HCT116 (cell line): ENCODE measurements around the gene VWA3B. TPM values are rescaled to one million over a fixed set of nuclear protein-coding genes. Genes with fewer than 3 reads are reported as not detected.

Experiments
- ATAC-seq: fragments of 200-7000 bp; cut with Tn5 transposase; 2 replicates; pipeline ENCODE4 v1.9.1; 2020; ENCODE audit warnings: mild to moderate bottlenecking, moderate library complexity
- BruUV-seq: library from RNA; stranded (reverse); fragments of 400-500 nt; replicated peaks from 2 replicates; lab custom pipeline; 2021; lab: Mats Ljungman, UMichigan
- CTCF ChIA-PET: fragments of 300-600 bp; sonication (Branson Sonifier 250); formaldehyde crosslinking; loops from one replicate; lab custom pipeline; 2021; ENCODE audit warnings: antibody characterized with exemption; lab: Charles Lee
- POLR2A ChIA-PET: fragments of 300-600, 350-600 bp; sonication (Branson Sonifier 250); formaldehyde crosslinking; loops from one replicate; lab custom pipeline; 2021; ENCODE audit warnings: antibody characterized with exemption; lab: Charles Lee
- RAD21 ChIA-PET, 2 experiments: fragments of 300-600 bp; sonication (Branson Sonifier 250); formaldehyde crosslinking; loops; one replicate each; lab custom pipeline; 2023; ENCODE audit warnings: low total read pairs in 2 of 2; ENCODE audit not compliant: uncharacterized antibody in 2 of 2, unreplicated experiment in 2 of 2, low non-redundant PET in 1 of 2; lab: Charles Lee
- DNase-seq: peaks from one replicate; pipeline ENCODE4 v3.0.0-alpha.2; 2010; ENCODE audit warnings: low read depth, low spot score
- H2AFZ ChIP-seq: fragments of 200-600 bp; shearing (Covaris generic), sonication (generic); 2 replicates; pipeline ENCODE4 v1.6.1; 2017; ENCODE audit warnings: low read depth, mixed run types, mixed read lengths, antibody characterized with exemption, low read length; ENCODE audit not compliant: poor library complexity, severe bottlenecking
- H3K27ac ChIP-seq: 2 replicates; pipeline ENCODE4 v1.5.1; 2012; ENCODE audit warnings: low read depth, low read length
- H3K27me3 ChIP-seq: fragments of 200-600 bp; sonication (generic); 2 replicates; pipeline ENCODE4 v1.6.1; 2016; ENCODE audit warnings: mixed run types, low read length, mixed read lengths; ENCODE audit not compliant: insufficient read depth
- H3K36me3 ChIP-seq, 2 experiments: fragments of 200-500 bp in 1 of 2; fragments of 200-600 bp in 1 of 2; sonication (Bioruptor generic) in 1 of 2; sonication (generic) in 1 of 2; 2 replicates each; pipeline versions ENCODE4 v1.5.1 to v1.6.1; 2014 to 2016; ENCODE audit warnings: low read length in 2 of 2, inconsistent platforms in 1 of 2, mixed read lengths in 1 of 2, mixed run types in 1 of 2; ENCODE audit not compliant: insufficient read depth in 2 of 2, control insufficient read depth in 1 of 2
- H3K4me1 ChIP-seq, 2 experiments: fragments of 200-600 bp in 1 of 2; sonication (generic) in 1 of 2; 2 replicates each; pipeline versions ENCODE4 v1.5.1 to v1.6.1; 2012 to 2017; ENCODE audit warnings: low read length in 2 of 2, inconsistent platforms in 1 of 2, mild to moderate bottlenecking in 1 of 2, mixed read lengths in 1 of 2, mixed run types in 1 of 2, moderate library complexity in 1 of 2; ENCODE audit not compliant: insufficient read depth in 2 of 2, control insufficient read depth in 1 of 2
- H3K4me2 ChIP-seq: fragments of 200-600 bp; sonication (generic); 2 replicates; pipeline ENCODE4 v1.6.1; 2017; ENCODE audit warnings: mixed run types, low read length, mixed read lengths
- H3K4me3 ChIP-seq, 2 experiments: fragments of 200-600 bp in 1 of 2; sonication (generic) in 1 of 2; replicated peaks in 1 of 2; 2 replicates each; pipeline ENCODE4 v1.5.1; 2011 to 2016; ENCODE audit warnings: low read length in 2 of 2, control low read depth in 1 of 2, low read depth in 1 of 2, mild to moderate bottlenecking in 1 of 2, mixed read lengths in 1 of 2, mixed run types in 1 of 2
- H3K79me2 ChIP-seq: fragments of 200-600 bp; sonication (generic); 2 replicates; pipeline ENCODE4 v1.6.1; 2017; ENCODE audit warnings: mild to moderate bottlenecking, mixed run types, low read length, moderate library complexity, mixed read lengths; ENCODE audit not compliant: insufficient read depth
- H3K9ac ChIP-seq: fragments of 200-600 bp; sonication (generic); 2 replicates; pipeline ENCODE4 v1.6.1; 2016; ENCODE audit warnings: low read length, mixed read lengths
- H3K9me2 ChIP-seq: fragments of 200-600 bp; sonication (generic), shearing (Covaris generic); 2 replicates; pipeline ENCODE4 v1.6.1; 2017; ENCODE audit warnings: mixed run types, mild to moderate bottlenecking, moderate library complexity; ENCODE audit not compliant: insufficient read depth
- H3K9me3 ChIP-seq, 2 experiments: fragments of 200-500 bp in 1 of 2; fragments of 200-600 bp in 1 of 2; sonication (Bioruptor generic) in 1 of 2; sonication (generic) in 1 of 2; 2 replicates each; pipeline ENCODE4 v1.6.1; 2014 to 2017; ENCODE audit warnings: low read length in 2 of 2, mixed read lengths in 2 of 2, inconsistent platforms in 1 of 2, low read depth in 1 of 2, mild to moderate bottlenecking in 1 of 2, mixed run types in 1 of 2, moderate library complexity in 1 of 2; ENCODE audit not compliant: control insufficient read depth in 1 of 2, insufficient read depth in 1 of 2
- H4K20me1 ChIP-seq: fragments of 200-600 bp; sonication (generic), shearing (Covaris generic); 2 replicates; pipeline ENCODE4 v1.6.1; 2017; ENCODE audit warnings: mixed run types, mild to moderate bottlenecking, moderate library complexity; ENCODE audit not compliant: insufficient read depth
- ATF3 ChIP-seq: IDR thresholded peaks from 2 replicates; pipeline ENCODE4 v1.6.1; 2012
- CBX3 ChIP-seq: IDR thresholded peaks from 2 replicates; pipeline ENCODE4 v1.6.1; 2012; ENCODE audit warnings: low read depth
- CEBPB ChIP-seq: IDR thresholded peaks from 2 replicates; pipeline ENCODE4 v1.6.1; 2012; ENCODE audit warnings: low read depth
- EGR1 ChIP-seq: IDR thresholded peaks from 2 replicates; pipeline ENCODE4 v1.6.1; 2012; ENCODE audit warnings: low read depth
- EZH2 ChIP-seq: fragments of 200-600 bp; sonication (generic); IDR thresholded peaks from 2 replicates; pipeline ENCODE4 v1.6.1; 2017; ENCODE audit warnings: antibody characterized with exemption, mixed run types
- FOSL1 ChIP-seq: IDR thresholded peaks from 2 replicates; pipeline ENCODE4 v1.6.1; 2012; ENCODE audit warnings: low read depth
- JUND ChIP-seq: IDR thresholded peaks from 2 replicates; pipeline ENCODE4 v1.6.1; 2012
- MAX ChIP-seq: IDR thresholded peaks from 2 replicates; pipeline ENCODE4 v1.6.1; 2012
- POLR2AphosphoS5 ChIP-seq: IDR thresholded peaks from 2 replicates; pipeline ENCODE4 v1.6.1; 2011; ENCODE audit warnings: mild to moderate bottlenecking, low read depth, low read length, moderate library complexity
- RAD21 ChIP-seq: IDR thresholded peaks from 2 replicates; pipeline ENCODE4 v1.6.1; 2012; ENCODE audit warnings: low read depth, mild to moderate bottlenecking
- REST ChIP-seq: IDR thresholded peaks from 2 replicates; pipeline ENCODE4 v1.6.1; 2012; ENCODE audit warnings: low read depth
- SIN3A ChIP-seq: IDR thresholded peaks from 2 replicates; pipeline ENCODE4 v1.6.1; 2012; ENCODE audit warnings: low read depth
- SRF ChIP-seq: IDR thresholded peaks from 2 replicates; pipeline ENCODE4 v1.6.1; 2012; ENCODE audit warnings: low read depth
- TCF7L2 ChIP-seq: IDR thresholded peaks from 2 replicates; pipeline ENCODE4 v1.7.0; 2011; ENCODE audit warnings: borderline replicate concordance, inconsistent platforms; ENCODE audit not compliant: insufficient read depth, insufficient read length; ENCODE audit errors: extremely low read depth
- YY1 ChIP-seq: IDR thresholded peaks from 2 replicates; pipeline ENCODE4 v1.6.1; 2011; ENCODE audit warnings: low read length, low read depth, moderate library complexity, mild to moderate bottlenecking; ENCODE audit not compliant: insufficient replicate concordance; ENCODE audit errors: extremely low read depth
- ZFX ChIP-seq: fragments of 450-650 bp; IDR thresholded peaks from 2 replicates; pipeline ENCODE4 v1.6.1; 2017
- ZNF274 ChIP-seq: fragments of 200-500 bp; sonication (Bioruptor generic); IDR thresholded peaks from 2 replicates; pipeline ENCODE4 v1.6.1; 2014; ENCODE audit warnings: mild to moderate bottlenecking, low read depth, low read length, inconsistent platforms
- intact Hi-C: fragments of 100-400 bp; cut with micrococcal nuclease; formaldehyde crosslinking; loops from 2 replicates; pipeline ENCODE4 v1.10.0; 2022
- total RNA-seq: library from RNA; stranded (reverse); gene quantifications from one replicate; pipeline ENCODE4 v1.2.1, GENCODE V29; 2021; ENCODE audit not compliant: unreplicated experiment

VWA3B gene
- total RNA-seq, 1 experiment from 2014 or later, result 0.47 TPM

- Histone ChIP-seq H3K79me2 (no peaks in the 10 kb centered on the region), H3K4me1 (no peaks in the 10 kb centered on the region), H3K27me3 (no peaks in the 10 kb centered on the region), H2AFZ (no peak overlapping the region), H4K20me1 (no peaks in the 10 kb centered on the region), H3K9me2 (no peaks in the 10 kb centered on the region), H3K9ac (no peak overlapping the region), H3K36me3 (no peaks in the 10 kb centered on the region), H3K9me3 (no peaks in the 10 kb centered on the region), H3K27ac (no peak overlapping the region), H3K4me3 (no peak overlapping the region), H3K4me2 (no peak overlapping the region)
- POLR2A ChIA-PET, result no interaction called here
- no TSS peak for BruUV-seq
- TF ChIP-seq EZH2, result no peak
- no peak for TF ChIP-seq JUND
- ATAC-seq, result no peak
- DNase-seq, result no peak
- CTCF ChIA-PET, result no interaction called here
- intact Hi-C loops, result no loop called here
- RAD21 ChIA-PET, result no interaction called here
Observed at GRCh38 chr2:98140210-98140609, 53.2 kb downstream of the VWA3B start.

GRCh38 chr2:98142106-98142791 is 55.3 kb downstream of the VWA3B start:
- no peak overlapping the region for H3K27ac ChIP-seq
- intact Hi-C loops, result no loop called here
- H3K9ac ChIP-seq, result no peak overlapping the region
- H2AFZ ChIP-seq, result no peak overlapping the region
- no peaks in the 10 kb centered on the region for H3K79me2 ChIP-seq
- H3K4me3 ChIP-seq, result no peak overlapping the region
- TF ChIP-seq ZFX (no peak), TCF7L2 (no peak), CBX3 (no peak), ZNF274 (no peak), REST (no peak), ATF3 (no peak), MAX (no peak), SRF (no peak), FOSL1 (no peak), RAD21 (no peak), POLR2AphosphoS5 (no peak), EZH2 (no peak), SIN3A (no peak), YY1 (no peak), EGR1 (no peak), CEBPB (no peak)
- no peak for DNase-seq
- POLR2A ChIA-PET, result no interaction called here
- no peaks in the 10 kb centered on the region for H3K4me1 ChIP-seq
- no peaks in the 10 kb centered on the region for H4K20me1 ChIP-seq
- RAD21 ChIA-PET, result no interaction called here
- no peaks in the 10 kb centered on the region for H3K9me3 ChIP-seq
- no peak for ATAC-seq
- H3K27me3 ChIP-seq, result no peaks in the 10 kb centered on the region
- no peaks in the 10 kb centered on the region for H3K36me3 ChIP-seq
- no peaks in the 10 kb centered on the region for H3K9me2 ChIP-seq
- CTCF ChIA-PET, result no interaction called here
- no TSS peak for BruUV-seq
- no peak overlapping the region for H3K4me2 ChIP-seq
